GM12874 (cell line): ENCODE measurements around the gene SAMMSON.

Source experiments
- TF ChIP-seq, protein P1 (sequence below): IDR thresholded peaks from 2 replicates; pipeline ENCODE4 v1.5.1; 2011; ENCODE audit warnings: low read depth, mild to moderate bottlenecking, control low read depth, low read length, moderate library complexity; ENCODE audit not compliant: insufficient read depth

SAMMSON gene

GRCh38 chr3:70010346-70010745, 10.8 kb downstream of the SAMMSON start:
- TF ChIP-seq, protein P1, sequence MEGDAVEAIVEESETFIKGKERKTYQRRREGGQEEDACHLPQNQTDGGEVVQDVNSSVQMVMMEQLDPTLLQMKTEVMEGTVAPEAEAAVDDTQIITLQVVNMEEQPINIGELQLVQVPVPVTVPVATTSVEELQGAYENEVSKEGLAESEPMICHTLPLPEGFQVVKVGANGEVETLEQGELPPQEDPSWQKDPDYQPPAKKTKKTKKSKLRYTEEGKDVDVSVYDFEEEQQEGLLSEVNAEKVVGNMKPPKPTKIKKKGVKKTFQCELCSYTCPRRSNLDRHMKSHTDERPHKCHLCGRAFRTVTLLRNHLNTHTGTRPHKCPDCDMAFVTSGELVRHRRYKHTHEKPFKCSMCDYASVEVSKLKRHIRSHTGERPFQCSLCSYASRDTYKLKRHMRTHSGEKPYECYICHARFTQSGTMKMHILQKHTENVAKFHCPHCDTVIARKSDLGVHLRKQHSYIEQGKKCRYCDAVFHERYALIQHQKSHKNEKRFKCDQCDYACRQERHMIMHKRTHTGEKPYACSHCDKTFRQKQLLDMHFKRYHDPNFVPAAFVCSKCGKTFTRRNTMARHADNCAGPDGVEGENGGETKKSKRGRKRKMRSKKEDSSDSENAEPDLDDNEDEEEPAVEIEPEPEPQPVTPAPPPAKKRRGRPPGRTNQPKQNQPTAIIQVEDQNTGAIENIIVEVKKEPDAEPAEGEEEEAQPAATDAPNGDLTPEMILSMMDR: no peak

- TF ChIP-seq, protein P1: no peak
These were observed 12.0 kb downstream of the SAMMSON start for GRCh38 chr3:70011582-70011981.

- TF ChIP-seq, protein P1: no peak
These were observed 21.6 kb downstream of the SAMMSON start for GRCh38 chr3:70020906-70021660.

- TF ChIP-seq, protein P1: no peak
These were observed 28.8 kb downstream of the SAMMSON start for GRCh38 chr3:70028361-70028760.

DNA sequence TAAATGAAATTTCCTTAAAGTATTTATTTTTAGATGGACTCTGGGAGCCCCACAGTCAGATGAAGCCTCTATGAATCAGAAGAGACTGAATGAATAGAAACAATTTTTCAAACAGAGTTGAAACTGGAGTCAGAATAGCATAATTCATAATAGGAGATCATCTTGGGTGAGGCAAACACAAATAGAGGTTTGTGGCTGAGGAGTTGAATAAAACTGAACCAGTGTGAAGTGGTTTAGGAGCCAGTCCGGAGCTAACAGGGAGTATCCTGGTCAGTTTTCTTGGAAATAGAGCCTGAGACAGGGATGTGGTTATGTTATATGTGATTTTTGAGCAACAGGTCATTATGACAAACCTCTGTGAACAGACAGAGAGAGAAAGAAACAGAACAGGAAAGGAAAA, 39.2 kb downstream of the SAMMSON start:
- TF ChIP-seq, protein P1: no peak

GRCh38 chr3:70040386-70040785, 40.9 kb downstream of the SAMMSON start:
- TF ChIP-seq, protein P1: no peak

- TF ChIP-seq, protein P1: no peak
These were observed 43.1 kb downstream of the SAMMSON start for GRCh38 chr3:70042641-70043040.
